LHCN-M2 (cell line): Measurements from ENCODE around the gene CSRP1. TPM values are rescaled to one million over a fixed set of nuclear protein-coding genes. Genes with fewer than 3 reads are reported as not detected.
A peak's percentile ranks its signal among the peaks of the same experiment; 100 is the strongest.
"Not testable (repeated sequence)": the region's sequence is repeated elsewhere in the genome, so short reads cannot be mapped to it uniquely, and the experiment has no call there.

Experiments used
- DNase-seq: peaks from one replicate; pipeline ENCODE4 v3.0.0-alpha.2; 2012; ENCODE audit warnings: low read depth
- total RNA-seq: library from RNA; depleted of rRNA; stranded (reverse); fragments of >200 nt; gene quantifications from 2 replicates; pipeline ENCODE4 v1.2.3, GENCODE V29; 2014

The CSRP1 gene
- total RNA-seq, 1 experiment from 2014 or later, result 336 TPM

- DNase-seq, result not testable (repeated sequence)
Measured at GRCh38 chr1:201478666-201479065, 28.3 kb downstream of the CSRP1 start.

- DNase-seq, result no peak
Measured at GRCh38 chr1:201476670-201477344, 30.1 kb downstream of the CSRP1 start.

GRCh38 chr1:201475915-201476669, 30.8 kb downstream of the CSRP1 start:
- no peak for DNase-seq

- no peak for DNase-seq
Measured at GRCh38 chr1:201475130-201475529, 31.8 kb downstream of the CSRP1 start.

GRCh38 chr1:201473296-201473695, 33.6 kb downstream of the CSRP1 start:
- no peak for DNase-seq

- DNase-seq, result not testable (repeated sequence)
Measured at GRCh38 chr1:201472321-201472720, 34.6 kb downstream of the CSRP1 start.

- DNase-seq, result peak; percentile 84
Measured at GRCh38 chr1:201471772-201472171, 35.2 kb downstream of the CSRP1 start.

GRCh38 chr1:201470581-201470980, 36.3 kb downstream of the CSRP1 start:
- no peak for DNase-seq

GRCh38 chr1:201469645-201470074, 37.3 kb downstream of the CSRP1 start:
- no peak for DNase-seq

- DNase-seq, result peak; percentile 87
Measured at GRCh38 chr1:201468844-201469644, 37.9 kb downstream of the CSRP1 start, which contains the start of gene PHLDA3. Gene PHLDA3, minus strand, starts transcription at chr1:201469188. Its CDS starts 402 bp downstream, at chr1:201468786.

- peak; percentile 30 for DNase-seq
Measured at GRCh38 chr1:201468501-201468843, 38.5 kb downstream of the CSRP1 start.

GRCh38 chr1:201466492-201466891, 40.4 kb downstream of the CSRP1 start:
- peak; percentile 48 for DNase-seq

- no peak for DNase-seq
Measured at GRCh38 chr1:201465698-201466290, 41.1 kb downstream of the CSRP1 start.

- DNase-seq, result peak; percentile 76
Measured at GRCh38 chr1:201463071-201463552, 43.8 kb downstream of the CSRP1 start.

GRCh38 chr1:201461645-201462441, 45.1 kb downstream of the CSRP1 start:
- DNase-seq, result peak; percentile 99

GRCh38 chr1:201460814-201461644, 45.9 kb downstream of the CSRP1 start:
- DNase-seq, result peak; percentile 96

GRCh38 chr1:201459775-201460174, 47.1 kb downstream of the CSRP1 start:
- DNase-seq, result no peak

GRCh38 chr1:201459052-201459451, 47.9 kb downstream of the CSRP1 start:
- no peak for DNase-seq

GRCh38 chr1:201457508-201457960, 49.4 kb downstream of the CSRP1 start:
- DNase-seq, result no peak
